Left kidney (tissue), 2 donors: Measurements from ENCODE around the gene ABCC6. TPM values are rescaled to one million over a fixed set of nuclear protein-coding genes. Genes with fewer than 3 reads are reported as not detected.
"Not testable (repeated sequence)": the region's sequence is repeated elsewhere in the genome, so short reads cannot be mapped to it uniquely, and the experiment has no call there.

Experiments used
- DNase-seq: peaks from one replicate; pipeline ENCODE4 v3.0.0-alpha.2; 2013
- polyA plus RNA-seq: library from polyadenylated mRNA; unstranded; fragments of 120-200 nt; gene quantifications from one replicate; pipeline ENCODE4 v1.2.1, GENCODE V29; 2013; ENCODE audit not compliant: insufficient read length

ABCC6 gene
- polyA plus RNA-seq, 1 donor: 23.5 TPM

- no peak for DNase-seq
Measured at GRCh38 chr16:16116841-16117240, 106.5 kb downstream of the ABCC6 start.

- DNase-seq: no peak
Measured at GRCh38 chr16:16113076-16113475, 110.2 kb downstream of the ABCC6 start.

- no peak for DNase-seq
Measured at GRCh38 chr16:16112450-16113053, 110.7 kb downstream of the ABCC6 start.

- no peak for DNase-seq
Measured at GRCh38 chr16:16111639-16112038, 111.7 kb downstream of the ABCC6 start.

- no peak for DNase-seq
Measured at GRCh38 chr16:16110111-16110490, 113.2 kb downstream of the ABCC6 start.

GRCh38 chr16:16109453-16110110 is 113.7 kb downstream of the ABCC6 start:
- no peak for DNase-seq

- DNase-seq: no peak
Measured at GRCh38 chr16:16108759-16109158, 114.5 kb downstream of the ABCC6 start.

- DNase-seq: no peak
Measured at GRCh38 chr16:16107839-16108238, 115.5 kb downstream of the ABCC6 start.

- no peak for DNase-seq
Measured at GRCh38 chr16:16106466-16106865, 116.8 kb downstream of the ABCC6 start.

- DNase-seq: no peak
Measured at GRCh38 chr16:16105646-16106045, 117.6 kb downstream of the ABCC6 start.

- not testable (repeated sequence) for DNase-seq
Measured at GRCh38 chr16:16104804-16105141, 118.5 kb downstream of the ABCC6 start.

- DNase-seq: not testable (repeated sequence)
Measured at GRCh38 chr16:16104132-16104803, 119.0 kb downstream of the ABCC6 start.

- DNase-seq: no peak
Measured at GRCh38 chr16:16102738-16103137, 120.6 kb downstream of the ABCC6 start.

- DNase-seq: no peak
Measured at GRCh38 chr16:16101585-16101984, 121.7 kb downstream of the ABCC6 start.

- no peak for DNase-seq
Measured at GRCh38 chr16:16100631-16101030, 122.7 kb downstream of the ABCC6 start.

- no peak for DNase-seq
Measured at GRCh38 chr16:16099320-16099719, 124.0 kb downstream of the ABCC6 start.

Other genes with a start within 250 kb of the ABCC6 start
- gene NOMO3, start 9.0 kb upstream of the ABCC6 start, polyA plus RNA-seq: 40.1 TPM
- gene NPIPA7, start 155.6 kb upstream of the ABCC6 start, polyA plus RNA-seq: 19.0 TPM